Hepatocyte (in vitro differentiated cells): Measurements from ENCODE around the gene LYRM9.

Experiments used
- CTCF ChIP-seq: fragments of 200-600 bp; sonication (generic); IDR thresholded peaks from 2 replicates; pipeline ENCODE4 v1.5.1; 2016; ENCODE audit warnings: antibody characterized with exemption, mild to moderate bottlenecking; ENCODE audit not compliant: poor library complexity
- EZH2 ChIP-seq: fragments of 200-600 bp; sonication (generic); IDR thresholded peaks from 2 replicates; pipeline ENCODE4 v1.6.1; 2016; ENCODE audit warnings: antibody characterized with exemption, mild to moderate bottlenecking, borderline replicate concordance

GRCh38 chr17:27914382-27914781 is 21.2 kb upstream of the LYRM9 start:
- no peak for TF ChIP-seq CTCF
- TF ChIP-seq EZH2 = no peak
